GM13977 (cell line): Measurements from ENCODE around the gene TMEM213.
"Not testable (repeated sequence)": the region's sequence is repeated elsewhere in the genome, so short reads cannot be mapped to it uniquely, and the experiment has no call there.

Source experiments
- DNase-seq: peaks from one replicate; pipeline ENCODE4 v3.0.0; 2012; ENCODE audit warnings: low spot score
- CTCF ChIP-seq: IDR thresholded peaks from 2 replicates; pipeline ENCODE4 v1.5.1; 2012; ENCODE audit warnings: mild to moderate bottlenecking, control low read depth; ENCODE audit not compliant: insufficient read depth; ENCODE audit errors: extremely low read depth, missing control alignments
- in situ Hi-C: fragments of 300-500 bp; cut with MboI; formaldehyde crosslinking; loops from one replicate; pipeline ENCODE4 v1.12.0; 2022; ENCODE audit warnings: low sequenced_read_pairs, low pct_unique_long_range_greater_than_20kb, mixed read lengths, inconsistent platforms; ENCODE audit not compliant: unreplicated experiment

Gene TMEM213

GRCh38 chr7:138809346-138809745 is 11.6 kb downstream of the TMEM213 start:
- no peak for TF ChIP-seq CTCF
- in situ Hi-C loops: no loop called here

GRCh38 chr7:138811327-138811726 is 13.5 kb downstream of the TMEM213 start:
- DNase-seq, in situ Hi-C loops: not testable (repeated sequence)

More at GRCh38 chr7:138809346-138809745, 11.6 kb downstream of the TMEM213 start:
- DNase-seq: no peak

- in situ Hi-C loops: no loop called here
Measured at GRCh38 chr7:138813945-138814344, 16.2 kb downstream of the TMEM213 start.

GRCh38 chr7:138814816-138815332 is 17.1 kb downstream of the TMEM213 start:
- no peak for DNase-seq
- TF ChIP-seq CTCF: no peak
- in situ Hi-C loops: no loop called here

More at GRCh38 chr7:138813945-138814344, 16.2 kb downstream of the TMEM213 start:
- TF ChIP-seq CTCF: no peak
- DNase-seq: no peak

GRCh38 chr7:138816650-138817049 is 18.9 kb downstream of the TMEM213 start:
- no peak for TF ChIP-seq CTCF
- no peak for DNase-seq
- in situ Hi-C loops: no loop called here

GRCh38 chr7:138819625-138820024 is 21.8 kb downstream of the TMEM213 start:
- no peak for DNase-seq
- in situ Hi-C loops: no loop called here
- TF ChIP-seq CTCF: no peak

GRCh38 chr7:138821912-138822311 is 24.1 kb downstream of the TMEM213 start:
- no peak for DNase-seq
- no peak for TF ChIP-seq CTCF
- in situ Hi-C loops: no loop called here
